Endothelial cell of umbilical vein (primary cell): ENCODE data around the gene PHAX. TPM values are rescaled to one million over a fixed set of nuclear protein-coding genes. Genes with fewer than 3 reads are reported as not detected.

Experiments used
- BruUV-seq: library from RNA; stranded (reverse); fragments of 400-500 nt; replicated peaks from 2 replicates; lab custom pipeline; 2021; lab: Mats Ljungman, UMichigan
- CTCF ChIA-PET: fragments of 300-600, 350-600 bp; sonication (Branson Sonifier 250); formaldehyde crosslinking; loops from one replicate; lab custom pipeline; 2021; ENCODE audit warnings: antibody characterized with exemption, inconsistent platforms; lab: Charles Lee
- POLR2A ChIA-PET: fragments of 300-600, 350-600 bp; sonication (Branson Sonifier 250); formaldehyde crosslinking; loops from one replicate; lab custom pipeline; 2021; ENCODE audit warnings: antibody characterized with exemption, inconsistent platforms; lab: Charles Lee
- DNase-seq: peaks from one replicate; pipeline ENCODE4 v3.0.0-alpha.2; 2011; ENCODE audit warnings: low read depth, low spot score
- FAIRE-seq: peaks from 2 replicates; lab custom pipeline; 2011; peaks lifted over from hg19 to GRCh38; lab: Jason Lieb, UNC
- H2AFZ ChIP-seq: 2 replicates; pipeline ENCODE4 v1.6.0; 2012; ENCODE audit warnings: low read depth, low read length, control low read depth, inconsistent platforms
- H3K27ac ChIP-seq: 2 replicates; pipeline ENCODE4 v1.5.1; 2011; ENCODE audit warnings: low read depth, mild to moderate bottlenecking, control low read depth, low read length, moderate library complexity; ENCODE audit not compliant: insufficient read depth
- H3K27me3 ChIP-seq, 2 experiments: 2 replicates each; pipeline versions ENCODE4 v1.6.0 to v1.6.1; 2011; ENCODE audit warnings: low read length in 2 of 2, mixed read lengths in 1 of 2; ENCODE audit not compliant: control insufficient read depth in 2 of 2, insufficient read depth in 2 of 2
- H3K36me3 ChIP-seq, 2 experiments: 2 replicates in 1 of 2; 3 replicates in 1 of 2; pipeline ENCODE4 v1.5.1; 2011; ENCODE audit warnings: low read length in 2 of 2, mild to moderate bottlenecking in 1 of 2, moderate library complexity in 1 of 2; ENCODE audit not compliant: control insufficient read depth in 2 of 2, insufficient read depth in 2 of 2; ENCODE audit errors: extremely low read depth in 1 of 2
- H3K4me1 ChIP-seq: 3 replicates; pipeline ENCODE4 v1.5.1; 2011; ENCODE audit warnings: mild to moderate bottlenecking, low read length; ENCODE audit not compliant: control insufficient read depth, insufficient read depth; ENCODE audit errors: extremely low read depth
- H3K4me2 ChIP-seq: 2 replicates; pipeline ENCODE4 v1.6.1; 2011; ENCODE audit warnings: low read length, control low read depth, mixed read lengths; ENCODE audit not compliant: insufficient read depth
- H3K4me3 ChIP-seq, 3 experiments: fragments of 200-600 bp in 1 of 3; sonication (generic), shearing (Covaris generic) in 1 of 3; replicated peaks in 1 of 3; 2 replicates each; pipeline ENCODE4 v1.5.1; 2011 to 2016; ENCODE audit warnings: control low read depth in 3 of 3, low read length in 3 of 3, mild to moderate bottlenecking in 2 of 3, inconsistent platforms in 1 of 3, low read depth in 1 of 3, moderate library complexity in 1 of 3; ENCODE audit not compliant: insufficient read depth in 1 of 3
- H3K79me2 ChIP-seq: 2 replicates; pipeline ENCODE4 v1.6.0; 2012; ENCODE audit warnings: low read length, inconsistent platforms; ENCODE audit not compliant: control insufficient read depth, insufficient read depth
- H3K9ac ChIP-seq: replicated peaks from 2 replicates; pipeline ENCODE3; 2011; ENCODE audit warnings: low read length, control low read depth; ENCODE audit not compliant: insufficient read depth; ENCODE audit errors: extremely low read depth
- H3K9me1 ChIP-seq: replicated peaks from 3 replicates; pipeline ENCODE4 v1.6.0; 2011; ENCODE audit warnings: mild to moderate bottlenecking, low read length; ENCODE audit not compliant: control insufficient read depth, insufficient read depth; ENCODE audit errors: extremely low read depth
- H3K9me3 ChIP-seq: replicated peaks from 2 replicates; pipeline ENCODE4 v1.5.1; 2012; ENCODE audit warnings: low read length, inconsistent platforms; ENCODE audit not compliant: control insufficient read depth, insufficient read depth
- H4K20me1 ChIP-seq: replicated peaks from 2 replicates; pipeline ENCODE3; 2011; ENCODE audit warnings: mild to moderate bottlenecking, low read length; ENCODE audit not compliant: control insufficient read depth, insufficient read depth; ENCODE audit errors: extremely low read depth
- CTCF ChIP-seq, 2 donors: IDR thresholded peaks; 1 replicate in 1 of 2; 2 replicates in 1 of 2; pipeline ENCODE4 v1.5.1; 2011; ENCODE audit warnings: low read length in 2 of 2, mild to moderate bottlenecking in 2 of 2, moderate library complexity in 2 of 2, control low read depth in 1 of 2, inconsistent platforms in 1 of 2, low read depth in 1 of 2; ENCODE audit not compliant: insufficient read depth in 1 of 2; ENCODE audit errors: extremely low read depth in 1 of 2
- FOS ChIP-seq: IDR thresholded peaks from 2 replicates; pipeline ENCODE4 v1.6.1; 2011; ENCODE audit warnings: mild to moderate bottlenecking, low read length, moderate library complexity, borderline replicate concordance; ENCODE audit not compliant: insufficient read depth
- GATA2 ChIP-seq: IDR thresholded peaks from 2 replicates; pipeline ENCODE4 v1.7.0; 2011; ENCODE audit warnings: low read depth, mild to moderate bottlenecking, moderate library complexity, mixed read lengths, low read length; ENCODE audit not compliant: insufficient read length, insufficient read depth
- JUN ChIP-seq: IDR thresholded peaks from 2 replicates; pipeline ENCODE4 v1.6.1; 2011; ENCODE audit warnings: borderline replicate concordance, low read depth; ENCODE audit not compliant: insufficient read length, insufficient read depth
- MAX ChIP-seq: IDR thresholded peaks from 2 replicates; pipeline ENCODE4 v1.6.1; 2011; ENCODE audit not compliant: insufficient read depth, insufficient read length
- MYC ChIP-seq: IDR thresholded peaks from one replicate; pipeline ENCODE4 v1.6.1; 2011; ENCODE audit warnings: mild to moderate bottlenecking, low read depth, low read length
- POLR2A ChIP-seq: IDR thresholded peaks from 2 replicates; pipeline ENCODE4 v1.6.1; 2012; ENCODE audit warnings: low read depth, mild to moderate bottlenecking, control low read depth, low read length
- POLR2AphosphoS5 ChIP-seq: IDR thresholded peaks from 2 replicates; pipeline ENCODE4 v1.6.1; 2012; ENCODE audit warnings: low read depth, mild to moderate bottlenecking, control low read depth, low read length, moderate library complexity; ENCODE audit not compliant: insufficient read depth
- dilution Hi-C: fragments of 300-500 bp; cut with MboI; formaldehyde crosslinking; loops from one replicate; pipeline ENCODE4 v1.15.0; 2019; ENCODE audit warnings: low sequenced_read_pairs; ENCODE audit not compliant: extremely low pct_ligation_motif_present
- intact Hi-C: fragments of 100-400 bp; cut with micrococcal nuclease; formaldehyde crosslinking; loops from one replicate; pipeline ENCODE4 v1.10.0; 2022
- polyA plus RNA-seq, 4 experiments: library from polyadenylated mRNA; depleted of rRNA in 3 of 4; stranded (reverse) in 3 of 4; unstranded in 1 of 4; fragments of >200 nt; gene quantifications; 2 replicates each; pipeline versions ENCODE4 v1.2.1 to v1.2.3, GENCODE V29; 2011 to 2012; ENCODE audit warnings: missing spikeins in 1 of 4
- total RNA-seq: library from RNA; stranded (reverse); gene quantifications from 2 replicates; pipeline ENCODE4 v1.2.3, GENCODE V29; 2021

PHAX gene
- total and polyA plus RNA-seq, 2 donors (not counting 3 experiments of a cell fraction or from before 2014, with no cell fraction given) = 33.0 to 51.2 TPM

- DNase-seq (no peak), FAIRE-seq (no peak)
- no peaks in the 10 kb centered on the region for H3K9me3 ChIP-seq
- CTCF ChIA-PET = no interaction called here
- no peak overlapping the region for H3K27ac ChIP-seq
- TF ChIP-seq MAX = no peak
- TF ChIP-seq CTCF (IDR thresholded peaks at IDR 0.05; ENCODE audit: extremely low read depth in 1 of 2, insufficient read depth in 1 of 2, low read depth in 1 of 2, low read length in 2 of 2) = no peak
- TF ChIP-seq POLR2AphosphoS5 = no peak
- no peak for TF ChIP-seq POLR2A
- no peak for TF ChIP-seq FOS
- no peak for TF ChIP-seq MYC
- no peak for TF ChIP-seq JUN
- TF ChIP-seq GATA2 = no peak
- no peaks in the 10 kb centered on the region for H3K36me3 ChIP-seq
- no peaks in the 10 kb centered on the region for H3K79me2 ChIP-seq
- H3K9me1 ChIP-seq = no peaks in the 10 kb centered on the region
- H4K20me1 ChIP-seq = no peaks in the 10 kb centered on the region
- H3K4me1 ChIP-seq = no peaks in the 10 kb centered on the region
- H3K9ac ChIP-seq = no peak overlapping the region
- H3K4me3 ChIP-seq = no peak overlapping the region
- intact Hi-C loops (no loop called here), dilution Hi-C loops (no loop called here)
- no TSS peak for BruUV-seq
- H2AFZ ChIP-seq = no peak overlapping the region
- H3K27me3 ChIP-seq = no peaks in the 10 kb centered on the region
- no peak overlapping the region for H3K4me2 ChIP-seq
- POLR2A ChIA-PET = no interaction called here
Observed at GRCh38 chr5:126635585-126635984, 34.8 kb downstream of the PHAX start.
